Astrocyte (in vitro differentiated cells and primary cell): ENCODE results near the gene KPNA2. TPM values are rescaled to one million over a fixed set of nuclear protein-coding genes. Genes with fewer than 3 reads are reported as not detected.

ENCODE experiments used
- DNase-seq: peaks from one replicate; pipeline ENCODE4 v3.0.0-alpha.2; 2010; ENCODE audit warnings: low read depth
- FAIRE-seq: peaks from 2 replicates; lab custom pipeline; 2011; peaks lifted over from hg19 to GRCh38; lab: Jason Lieb, UNC
- H2AFZ ChIP-seq: 2 replicates; pipeline ENCODE4 v1.6.0; 2012; ENCODE audit warnings: low read depth, low read length, inconsistent platforms
- H3K27ac ChIP-seq: 2 replicates; pipeline ENCODE4 v1.5.1; 2011; ENCODE audit warnings: low read depth, low read length, inconsistent platforms
- H3K27me3 ChIP-seq: 2 replicates; pipeline ENCODE4 v1.6.0; 2011; ENCODE audit warnings: low read length, inconsistent platforms; ENCODE audit not compliant: insufficient read depth
- H3K36me3 ChIP-seq: 2 replicates; pipeline ENCODE4 v1.5.1; 2011; ENCODE audit warnings: low read length, inconsistent platforms; ENCODE audit not compliant: insufficient read depth
- H3K4me1 ChIP-seq: 2 replicates; pipeline ENCODE4 v1.5.1; 2011; ENCODE audit warnings: low read length, inconsistent platforms; ENCODE audit not compliant: insufficient read depth
- H3K4me2 ChIP-seq: 2 replicates; pipeline ENCODE4 v1.6.0; 2012; ENCODE audit warnings: low read length, inconsistent platforms
- H3K4me3 ChIP-seq: 2 replicates; pipeline ENCODE4 v1.5.1; 2011; ENCODE audit warnings: low read depth, mild to moderate bottlenecking, low read length, inconsistent platforms; ENCODE audit not compliant: insufficient read depth
- H3K79me2 ChIP-seq: 2 replicates; pipeline ENCODE4 v1.6.0; 2012; ENCODE audit warnings: mild to moderate bottlenecking, low read length, inconsistent platforms; ENCODE audit not compliant: insufficient read depth
- H3K9ac ChIP-seq: 2 replicates; pipeline ENCODE4 v1.6.0; 2012; ENCODE audit warnings: mild to moderate bottlenecking, low read length, inconsistent platforms
- H3K9me3 ChIP-seq: 2 replicates; pipeline ENCODE4 v1.5.1; 2012; ENCODE audit warnings: low read depth, mild to moderate bottlenecking, low read length, inconsistent platforms; ENCODE audit not compliant: insufficient read depth
- H4K20me1 ChIP-seq: 2 replicates; pipeline ENCODE4 v1.6.0; 2012; ENCODE audit warnings: low read length, inconsistent platforms; ENCODE audit not compliant: insufficient read depth
- H3K27ac Mint-ChIP-seq: one replicate; pipeline ENCODE4 v1.8.0; 2021; ENCODE audit warnings: mild to moderate bottlenecking, mixed read lengths; ENCODE audit not compliant: unreplicated experiment
- H3K27me3 Mint-ChIP-seq: one replicate; pipeline ENCODE4 v1.8.0; 2021; ENCODE audit warnings: low read depth, mixed read lengths; ENCODE audit not compliant: unreplicated experiment
- H3K36me3 Mint-ChIP-seq: one replicate; pipeline ENCODE4 v1.8.0; 2021; ENCODE audit warnings: low read depth, mixed read lengths; ENCODE audit not compliant: unreplicated experiment
- H3K4me1 Mint-ChIP-seq: one replicate; pipeline ENCODE4 v1.8.0; 2021; ENCODE audit warnings: low read depth, mixed read lengths; ENCODE audit not compliant: unreplicated experiment
- H3K4me3 Mint-ChIP-seq: one replicate; pipeline ENCODE4 v1.8.0; 2021; ENCODE audit warnings: mild to moderate bottlenecking, moderate library complexity, mixed read lengths; ENCODE audit not compliant: unreplicated experiment
- H3K9me3 Mint-ChIP-seq: one replicate; pipeline ENCODE4 v1.8.0; 2021; ENCODE audit warnings: mild to moderate bottlenecking, mixed read lengths; ENCODE audit not compliant: unreplicated experiment
- CTCF ChIP-seq: IDR thresholded peaks from 2 replicates; pipeline ENCODE4 v1.5.1; 2011; ENCODE audit warnings: low read depth, mild to moderate bottlenecking, inconsistent platforms, low read length, moderate library complexity; ENCODE audit not compliant: insufficient read depth
- EZH2 ChIP-seq: IDR thresholded peaks from 2 replicates; pipeline ENCODE4 v1.6.1; 2012; ENCODE audit warnings: mild to moderate bottlenecking, low read length, inconsistent platforms; ENCODE audit not compliant: insufficient read depth
- total RNA-seq: library from RNA; stranded (reverse); gene quantifications from 2 replicates; pipeline ENCODE4 v1.2.1, GENCODE V29; 2021

The KPNA2 gene
- total RNA-seq, 1 donor from 2014 or later: 208 TPM

DNA sequence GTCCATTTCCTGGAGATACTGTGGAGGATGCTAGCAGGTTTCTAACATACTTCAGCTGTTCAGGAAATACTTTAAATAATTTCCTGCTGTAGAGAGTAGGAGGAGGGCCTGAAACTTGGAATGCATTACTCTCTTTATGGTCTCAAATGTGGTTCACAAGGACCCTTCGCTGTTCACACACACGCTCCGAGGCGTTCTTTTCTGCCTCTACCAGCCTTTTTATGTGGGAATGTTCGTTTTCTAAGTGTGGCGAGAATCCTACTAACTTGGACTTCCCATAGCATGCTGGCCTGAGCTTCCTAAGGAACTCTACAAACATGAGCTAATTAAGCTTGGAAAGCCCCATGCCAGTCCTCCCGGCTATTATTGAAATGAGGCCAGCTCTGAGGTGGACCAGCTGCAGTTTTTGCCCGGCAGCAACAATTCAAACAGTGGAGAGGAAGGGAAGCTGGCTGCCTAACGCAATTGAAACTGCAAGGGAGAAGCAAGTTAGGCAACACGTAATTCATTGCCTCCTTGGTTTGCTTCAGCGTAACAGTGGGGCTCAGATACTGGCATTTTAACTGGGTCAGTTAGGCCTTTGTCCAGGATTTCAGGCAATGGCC is 18.9 kb downstream of the KPNA2 start:
- Histone ChIP-seq H3K4me3 (peak overlapping the region; percentile 31), H2AFZ (peak overlapping the region; percentile 74), H3K4me2 (peak overlapping the region; percentile 71)

GRCh38 chr17:68057531-68057952 is 22.0 kb downstream of the KPNA2 start:
- Histone ChIP-seq H4K20me1 (no peaks in the 10 kb centered on the region), H3K27ac (no peak overlapping the region), H3K4me1 (peaks cover 23% of the 10 kb centered on the region), H3K9me3 (no peaks in the 10 kb centered on the region), H3K4me3 (no peak overlapping the region), H3K79me2 (no peaks in the 10 kb centered on the region), H3K9ac (no peak overlapping the region), H3K4me2 (no peak overlapping the region), H3K36me3 (no peaks in the 10 kb centered on the region), H3K27me3 (no peaks in the 10 kb centered on the region), H2AFZ (no peak overlapping the region)
- TF ChIP-seq EZH2: no peak
- peak; percentile 38 for TF ChIP-seq CTCF
- H3K4me3 Mint-ChIP-seq: no peak overlapping the region
- no peak for FAIRE-seq
- H3K4me1 Mint-ChIP-seq: peaks cover 18% of the 10 kb centered on the region
- H3K27ac Mint-ChIP-seq: no peak overlapping the region
- peaks cover 5% of the 10 kb centered on the region for H3K27me3 Mint-ChIP-seq
- H3K9me3 Mint-ChIP-seq: peaks cover 2% of the 10 kb centered on the region
- DNase-seq: no peak
- no peaks in the 10 kb centered on the region for H3K36me3 Mint-ChIP-seq

More for the DNA sequence above, 18.9 kb downstream of the KPNA2 start:
- peaks cover 14% of the 10 kb centered on the region for H3K4me1 Mint-ChIP-seq
- H3K36me3 Mint-ChIP-seq: no peaks in the 10 kb centered on the region
- DNase-seq (peak; percentile 78), FAIRE-seq (no peak)
- no peak for TF ChIP-seq CTCF
- TF ChIP-seq EZH2: no peak
- H3K27me3 Mint-ChIP-seq: peaks cover 3% of the 10 kb centered on the region
- Histone ChIP-seq H3K27ac (peak overlapping the region; percentile 44), H3K9me3 (no peaks in the 10 kb centered on the region), H3K27me3 (no peaks in the 10 kb centered on the region), H4K20me1 (no peaks in the 10 kb centered on the region), H3K9ac (peak overlapping the region; percentile 43), H3K4me1 (peaks cover 14% of the 10 kb centered on the region), H3K36me3 (no peaks in the 10 kb centered on the region), H3K79me2 (no peaks in the 10 kb centered on the region)
- peaks cover 2% of the 10 kb centered on the region for H3K9me3 Mint-ChIP-seq
- peak overlapping the region; percentile 97 for H3K27ac Mint-ChIP-seq
- peak overlapping the region; percentile 45 for H3K4me3 Mint-ChIP-seq

- no peak for DNase-seq
- Mint-ChIP-seq H3K36me3 (no peaks in the 10 kb centered on the region), H3K4me3 (no peak overlapping the region), H3K9me3 (peaks cover 2% of the 10 kb centered on the region), H3K4me1 (peaks cover 5% of the 10 kb centered on the region), H3K27me3 (peaks cover 6% of the 10 kb centered on the region), H3K27ac (no peak overlapping the region)
- TF ChIP-seq CTCF (no peak), EZH2 (no peak)
- Histone ChIP-seq H4K20me1 (no peaks in the 10 kb centered on the region), H3K4me1 (peaks cover 8% of the 10 kb centered on the region), H3K79me2 (no peaks in the 10 kb centered on the region), H3K27me3 (no peaks in the 10 kb centered on the region), H3K4me2 (no peak overlapping the region), H3K4me3 (no peak overlapping the region), H3K27ac (no peak overlapping the region), H3K36me3 (no peaks in the 10 kb centered on the region), H2AFZ (no peak overlapping the region), H3K9me3 (no peaks in the 10 kb centered on the region), H3K9ac (no peak overlapping the region)
- no peak for FAIRE-seq
Measured at GRCh38 chr17:68060336-68060735, 24.8 kb downstream of the KPNA2 start.
